Karpas-422 (cell line): ENCODE data around the gene BNC2. TPM values are rescaled to one million over a fixed set of nuclear protein-coding genes. Genes with fewer than 3 reads are reported as not detected.
"Not testable (repeated sequence)": the region's sequence is repeated elsewhere in the genome, so short reads cannot be mapped to it uniquely, and the experiment has no call there.

Experiments
- DNase-seq: peaks from one replicate; pipeline ENCODE4 v3.0.0-alpha.2; 2015
- H2AFZ ChIP-seq: fragments of 200-600 bp; sonication (generic); 2 replicates; pipeline ENCODE4 v1.6.1; 2014; ENCODE audit warnings: antibody characterized with exemption, low read length, mixed read lengths
- H3K27ac ChIP-seq: fragments of 200-600 bp; sonication (generic); 2 replicates; pipeline ENCODE4 v1.5.1; 2014; ENCODE audit warnings: mild to moderate bottlenecking, low read length, moderate library complexity
- H3K27me3 ChIP-seq: fragments of 200-600 bp; sonication (generic); 2 replicates; pipeline ENCODE4 v1.6.1; 2014; ENCODE audit warnings: low read length, mixed read lengths
- H3K36me3 ChIP-seq: fragments of 200-600 bp; sonication (generic); 2 replicates; pipeline ENCODE4 v1.6.1; 2014; ENCODE audit warnings: low read length, mixed read lengths; ENCODE audit not compliant: insufficient read depth
- H3K4me1 ChIP-seq: fragments of 200-600 bp; sonication (generic); 2 replicates; pipeline ENCODE4 v1.6.1; 2014; ENCODE audit warnings: mild to moderate bottlenecking, low read length, mixed read lengths
- H3K4me2 ChIP-seq: fragments of 200-600 bp; sonication (generic); 2 replicates; pipeline ENCODE4 v1.6.1; 2014; ENCODE audit warnings: low read length, low read depth, mild to moderate bottlenecking; ENCODE audit not compliant: poor library complexity, severe bottlenecking
- H3K4me3 ChIP-seq: fragments of 200-600 bp; sonication (generic); 2 replicates; pipeline ENCODE4 v1.5.1; 2014; ENCODE audit warnings: mild to moderate bottlenecking, antibody characterized with exemption, low read length, mixed read lengths
- H3K79me2 ChIP-seq: fragments of 200-600 bp; sonication (generic); 2 replicates; pipeline ENCODE4 v1.6.1; 2014; ENCODE audit warnings: mild to moderate bottlenecking, low read length, mixed read lengths
- H3K9ac ChIP-seq: fragments of 200-600 bp; sonication (generic); 2 replicates; pipeline ENCODE4 v1.6.0; 2014; ENCODE audit warnings: low read length
- H3K9me2 ChIP-seq: fragments of 200-600 bp; sonication (generic), shearing (Covaris generic); replicated peaks from 2 replicates; pipeline ENCODE4 v1.6.0; 2014; ENCODE audit warnings: mild to moderate bottlenecking, low read length, moderate library complexity; ENCODE audit not compliant: insufficient read depth
- H3K9me3 ChIP-seq: fragments of 300-700, 200-600 bp; sonication (generic); 2 replicates; pipeline ENCODE4 v1.6.1; 2014; ENCODE audit warnings: low read length, mixed read lengths
- H4K20me1 ChIP-seq: fragments of 200-600 bp; sonication (generic); 2 replicates; pipeline ENCODE4 v1.6.1; 2014; ENCODE audit warnings: mild to moderate bottlenecking, antibody characterized with exemption, low read length, low read depth; ENCODE audit not compliant: insufficient read depth
- total RNA-seq: library from RNA; depleted of rRNA; stranded (reverse); fragments of >200 nt; shearing (Covaris generic); gene quantifications from 2 replicates; pipeline ENCODE4 v1.2.3, GENCODE V29; 2014; ENCODE audit warnings: low replicate concordance

BNC2 gene
- total RNA-seq, 1 experiment from 2014 or later, result not detected

DNA sequence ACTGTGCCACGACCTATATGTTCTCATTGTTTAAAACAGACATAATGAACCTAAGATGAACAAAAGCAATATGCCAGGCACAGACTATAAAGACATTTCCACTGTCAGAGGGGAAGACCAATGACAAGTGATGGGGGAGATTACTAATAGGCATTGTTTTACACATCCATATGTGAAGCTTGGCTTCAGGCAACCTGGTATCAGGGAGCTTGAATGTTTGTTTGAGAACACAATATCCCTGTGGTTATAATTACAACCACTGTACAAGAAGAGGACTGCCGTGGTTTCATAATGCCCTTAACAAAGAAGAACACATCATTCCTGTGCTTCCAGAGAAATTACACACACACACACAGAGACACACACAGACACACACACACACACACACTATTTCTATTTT lies 385.7 kb downstream of the BNC2 start:
- H3K4me2 ChIP-seq, result no peak overlapping the region
- H2AFZ ChIP-seq, result no peak overlapping the region
- no peak for DNase-seq
- H3K9me2 ChIP-seq, result no peaks in the 10 kb centered on the region
- no peaks in the 10 kb centered on the region for H3K9me3 ChIP-seq
- no peaks in the 10 kb centered on the region for H3K36me3 ChIP-seq
- no peak overlapping the region for H3K9ac ChIP-seq
- H3K4me1 ChIP-seq, result peaks cover 3% of the 10 kb centered on the region
- no peaks in the 10 kb centered on the region for H3K79me2 ChIP-seq
- H4K20me1 ChIP-seq, result no peaks in the 10 kb centered on the region
- no peak overlapping the region for H3K27ac ChIP-seq
- H3K27me3 ChIP-seq, result no peaks in the 10 kb centered on the region
- H3K4me3 ChIP-seq, result no peak overlapping the region

DNA sequence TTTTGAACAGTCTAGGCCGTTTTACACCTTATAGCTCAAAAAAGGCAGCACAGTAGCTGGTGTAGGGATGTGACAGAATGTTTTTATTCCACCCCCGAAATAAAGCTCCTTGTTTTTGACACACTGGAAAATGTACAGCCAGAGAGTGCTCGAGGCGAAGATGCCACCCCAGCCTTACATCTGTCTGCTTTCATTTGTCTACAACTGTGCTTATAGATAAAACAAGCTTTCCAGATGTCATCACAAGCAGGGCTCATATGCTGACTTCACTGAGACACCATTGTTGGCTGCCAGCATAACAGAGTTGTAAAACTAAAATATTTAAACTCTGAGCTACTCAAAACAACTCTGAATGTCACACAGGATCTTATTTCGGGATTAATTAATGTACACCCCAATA lies 386.3 kb downstream of the BNC2 start:
- Histone ChIP-seq H3K9me2 (no peaks in the 10 kb centered on the region), H3K27ac (no peak overlapping the region), H3K4me1 (peaks cover 3% of the 10 kb centered on the region), H3K4me2 (no peak overlapping the region), H4K20me1 (no peaks in the 10 kb centered on the region), H3K79me2 (no peaks in the 10 kb centered on the region), H3K9me3 (no peaks in the 10 kb centered on the region), H3K4me3 (no peak overlapping the region), H3K36me3 (no peaks in the 10 kb centered on the region), H3K9ac (no peak overlapping the region), H2AFZ (no peak overlapping the region), H3K27me3 (no peaks in the 10 kb centered on the region)
- peak; percentile 12 for DNase-seq

DNA sequence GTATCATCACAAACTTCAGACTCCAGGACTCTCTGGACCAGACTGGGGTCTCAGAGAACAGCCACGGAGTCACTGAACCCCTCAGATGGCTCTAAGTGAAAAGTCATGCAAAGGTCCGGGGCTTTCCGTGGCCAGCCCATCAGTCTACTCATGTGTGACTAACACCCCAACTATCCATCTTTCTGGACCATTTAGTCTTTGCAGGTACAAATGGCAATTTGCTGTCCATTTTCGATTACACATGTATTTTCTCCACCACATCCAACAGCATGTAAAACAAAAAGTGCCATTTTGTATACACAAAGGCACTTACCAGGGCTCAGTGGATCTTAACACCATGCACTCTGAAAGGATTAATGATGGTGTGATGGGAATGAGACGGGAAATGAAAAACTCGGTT lies 387.7 kb downstream of the BNC2 start:
- Histone ChIP-seq H3K4me1 (peaks cover 3% of the 10 kb centered on the region), H3K4me2 (no peak overlapping the region), H3K4me3 (no peak overlapping the region), H3K9ac (no peak overlapping the region), H3K79me2 (no peaks in the 10 kb centered on the region), H3K9me2 (no peaks in the 10 kb centered on the region), H3K27me3 (no peaks in the 10 kb centered on the region), H4K20me1 (no peaks in the 10 kb centered on the region), H3K9me3 (no peaks in the 10 kb centered on the region), H3K36me3 (no peaks in the 10 kb centered on the region), H2AFZ (no peak overlapping the region), H3K27ac (no peak overlapping the region)
- no peak for DNase-seq

DNA sequence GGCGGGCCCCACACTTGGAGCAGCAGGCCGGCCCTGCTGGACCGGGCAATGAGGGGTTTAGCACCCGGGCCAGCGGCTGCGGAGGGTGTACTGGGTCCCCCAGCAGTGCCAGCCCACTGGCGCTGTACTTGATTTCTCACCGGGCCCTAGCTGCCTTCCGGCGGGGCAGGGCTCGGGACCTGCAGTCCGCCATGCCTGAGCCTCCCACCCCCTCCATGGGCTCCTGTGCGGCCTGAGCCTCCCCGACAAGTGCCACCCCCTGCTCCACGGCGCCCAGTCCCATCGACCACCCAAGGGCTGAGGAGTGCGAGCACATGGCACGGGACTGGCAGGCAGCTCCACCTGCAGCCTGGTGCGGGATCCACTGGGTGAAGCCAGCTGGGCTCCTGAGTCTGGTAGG lies 389.9 kb downstream of the BNC2 start:
- H3K9me3 ChIP-seq, H3K4me2 ChIP-seq, DNase-seq, H3K4me1 ChIP-seq, H4K20me1 ChIP-seq, H3K9ac ChIP-seq, H3K36me3 ChIP-seq, H3K4me3 ChIP-seq, H2AFZ ChIP-seq, H3K27ac ChIP-seq, H3K27me3 ChIP-seq, H3K9me2 ChIP-seq, H3K79me2 ChIP-seq: not testable (repeated sequence)

DNA sequence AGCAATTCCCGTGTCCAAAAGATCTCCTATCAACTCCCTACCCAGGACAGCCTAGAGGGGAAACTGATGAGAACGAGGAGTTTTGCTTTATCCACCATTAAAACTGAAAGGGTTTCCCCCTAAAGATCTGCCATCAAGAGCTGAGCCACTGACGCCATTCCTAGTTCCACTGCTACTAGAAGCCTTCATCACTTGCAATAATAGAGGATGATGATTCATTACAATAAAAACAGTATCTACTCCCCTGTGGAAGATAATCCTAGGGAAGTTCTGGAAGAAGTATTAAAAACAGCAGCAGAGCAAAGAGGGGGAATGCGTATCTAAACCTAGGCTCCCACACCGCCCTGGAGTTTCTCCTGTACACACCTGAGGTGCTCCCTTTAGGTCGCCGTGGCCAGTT lies 394.5 kb downstream of the BNC2 start:
- H3K4me1 ChIP-seq, result no peaks in the 10 kb centered on the region
- H3K4me3 ChIP-seq, result no peak overlapping the region
- no peak overlapping the region for H2AFZ ChIP-seq
- no peaks in the 10 kb centered on the region for H3K79me2 ChIP-seq
- no peaks in the 10 kb centered on the region for H3K9me2 ChIP-seq
- H3K9ac ChIP-seq, result no peak overlapping the region
- no peaks in the 10 kb centered on the region for H3K27me3 ChIP-seq
- H3K9me3 ChIP-seq, result no peaks in the 10 kb centered on the region
- no peaks in the 10 kb centered on the region for H4K20me1 ChIP-seq
- H3K27ac ChIP-seq, result no peak overlapping the region
- DNase-seq, result no peak
- no peak overlapping the region for H3K4me2 ChIP-seq
- no peaks in the 10 kb centered on the region for H3K36me3 ChIP-seq

DNA sequence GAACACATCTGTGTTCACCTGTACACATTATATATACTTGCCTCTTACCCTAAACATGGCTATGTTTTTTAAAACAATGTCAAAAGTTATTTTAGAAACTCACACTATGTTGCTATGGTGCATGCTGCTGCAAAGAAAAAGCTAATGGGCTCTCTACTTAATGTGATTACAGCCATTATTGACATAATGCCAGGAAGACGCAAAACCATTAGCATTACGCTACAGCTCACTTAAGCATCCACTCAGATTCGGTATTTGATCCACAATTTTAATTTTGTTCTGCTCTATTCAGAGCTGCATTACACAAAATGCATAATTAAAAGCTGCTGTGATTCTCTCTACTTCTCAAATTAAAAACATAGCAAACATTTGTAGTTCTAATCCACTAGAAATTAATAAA lies 395.2 kb downstream of the BNC2 start:
- Histone ChIP-seq H2AFZ (no peak overlapping the region), H3K79me2 (no peaks in the 10 kb centered on the region)

DNA sequence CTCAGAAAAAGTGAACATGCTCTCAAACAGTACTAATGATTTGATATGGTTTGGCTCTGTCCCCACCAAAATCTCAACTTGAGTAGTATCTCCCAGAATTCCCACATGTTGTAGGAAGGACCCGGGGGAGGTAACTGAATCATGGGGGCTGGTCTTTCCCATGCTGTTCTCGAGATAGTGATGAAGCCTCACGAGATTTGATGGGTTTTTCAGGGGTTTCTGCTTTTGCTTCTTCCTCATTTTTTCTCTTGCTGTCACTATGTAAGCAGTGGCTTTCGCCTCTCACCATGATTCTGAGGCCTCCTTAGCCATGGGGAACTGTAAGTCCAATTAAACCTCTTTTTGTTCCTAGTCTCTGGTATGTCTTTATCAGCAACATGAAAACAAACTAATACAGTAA lies 401.3 kb downstream of the BNC2 start:
- H3K27ac ChIP-seq, result no peak overlapping the region
- H3K36me3 ChIP-seq, result no peaks in the 10 kb centered on the region
- no peaks in the 10 kb centered on the region for H3K9me3 ChIP-seq
- no peak overlapping the region for H3K4me2 ChIP-seq
- H3K27me3 ChIP-seq, result no peaks in the 10 kb centered on the region
- H2AFZ ChIP-seq, result no peak overlapping the region
- H3K9ac ChIP-seq, result no peak overlapping the region
- peak; percentile 46 for DNase-seq
- H3K9me2 ChIP-seq, result no peaks in the 10 kb centered on the region
- no peaks in the 10 kb centered on the region for H3K79me2 ChIP-seq
- H3K4me1 ChIP-seq, result no peaks in the 10 kb centered on the region
- no peaks in the 10 kb centered on the region for H4K20me1 ChIP-seq
- H3K4me3 ChIP-seq, result no peak overlapping the region

More for the DNA sequence above, 395.2 kb downstream of the BNC2 start:
- Histone ChIP-seq H3K9ac (no peak overlapping the region), H3K27ac (no peak overlapping the region), H3K4me3 (no peak overlapping the region), H4K20me1 (no peaks in the 10 kb centered on the region), H3K27me3 (no peaks in the 10 kb centered on the region), H3K4me2 (no peak overlapping the region), H3K36me3 (no peaks in the 10 kb centered on the region), H3K9me2 (no peaks in the 10 kb centered on the region), H3K9me3 (no peaks in the 10 kb centered on the region), H3K4me1 (no peaks in the 10 kb centered on the region)
- DNase-seq, result no peak

DNA sequence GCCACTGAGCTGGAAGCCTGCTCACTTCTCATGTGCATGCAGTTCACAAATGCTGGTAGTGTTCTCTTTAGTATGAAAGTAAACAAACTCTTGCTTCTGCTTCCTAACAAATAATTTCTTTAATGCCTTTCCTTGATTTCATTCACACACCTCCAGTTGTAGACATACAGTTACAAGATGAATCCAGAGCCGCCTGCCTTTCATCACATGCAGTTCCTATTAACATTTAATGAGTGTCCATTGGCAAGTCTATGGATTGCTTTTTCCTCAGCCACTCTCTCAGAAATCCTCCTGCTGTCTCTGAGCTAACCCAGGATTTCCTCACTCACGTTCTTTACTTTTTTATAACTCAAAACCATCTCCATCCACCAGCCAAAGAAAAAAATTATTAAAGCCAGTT lies 408.6 kb downstream of the BNC2 start:
- H3K79me2 ChIP-seq, result no peaks in the 10 kb centered on the region
- no peaks in the 10 kb centered on the region for H4K20me1 ChIP-seq
- no peaks in the 10 kb centered on the region for H3K36me3 ChIP-seq
- H3K9me3 ChIP-seq, result no peaks in the 10 kb centered on the region
- no peak overlapping the region for H3K27ac ChIP-seq
- no peak overlapping the region for H3K4me3 ChIP-seq
- H3K9ac ChIP-seq, result no peak overlapping the region
- peaks cover 14% of the 10 kb centered on the region for H3K4me1 ChIP-seq
- DNase-seq, result no peak
- H3K4me2 ChIP-seq, result no peak overlapping the region
- H3K27me3 ChIP-seq, result no peaks in the 10 kb centered on the region
- no peak overlapping the region for H2AFZ ChIP-seq
- H3K9me2 ChIP-seq, result no peaks in the 10 kb centered on the region
